ENCODE results near the gene PTPRN2.
"Not testable (repeated sequence)": the region's sequence is repeated elsewhere in the genome, so short reads cannot be mapped to it uniquely, and the experiment has no call there.

PTPRN2 gene

GRCh38 chr7:158289231-158289630 is 298.4 kb downstream of the PTPRN2 start:
- no peak for DNase-seq

GRCh38 chr7:158286210-158286609 is 301.4 kb downstream of the PTPRN2 start:
- no peak for DNase-seq

GRCh38 chr7:158285383-158285770 is 302.2 kb downstream of the PTPRN2 start:
- DNase-seq, result no peak

- DNase-seq, result no peak
These were observed 302.8 kb downstream of the PTPRN2 start for GRCh38 chr7:158284617-158285382.

GRCh38 chr7:158284121-158284520 is 303.5 kb downstream of the PTPRN2 start:
- no peak for DNase-seq

- no peak for DNase-seq
These were observed 304.3 kb downstream of the PTPRN2 start for GRCh38 chr7:158283016-158283974.

- DNase-seq, result no peak
These were observed 305.1 kb downstream of the PTPRN2 start for GRCh38 chr7:158282461-158283001.

- no peak for DNase-seq
These were observed 306.2 kb downstream of the PTPRN2 start for GRCh38 chr7:158281441-158281840.

- no peak for DNase-seq
These were observed 307.0 kb downstream of the PTPRN2 start for GRCh38 chr7:158280448-158281144.

GRCh38 chr7:158279539-158280447 is 307.8 kb downstream of the PTPRN2 start:
- no peak for DNase-seq

- DNase-seq, result no peak
These were observed 308.8 kb downstream of the PTPRN2 start for GRCh38 chr7:158278745-158279320.

- no peak for DNase-seq
These were observed 310.1 kb downstream of the PTPRN2 start for GRCh38 chr7:158277219-158278141.

GRCh38 chr7:158276414-158277218 is 311.0 kb downstream of the PTPRN2 start:
- no peak for DNase-seq

GRCh38 chr7:158275711-158276413 is 311.8 kb downstream of the PTPRN2 start:
- no peak for DNase-seq

- no peak for DNase-seq
These were observed 312.6 kb downstream of the PTPRN2 start for GRCh38 chr7:158274996-158275395.

- no peak for DNase-seq
These were observed 313.2 kb downstream of the PTPRN2 start for GRCh38 chr7:158274404-158274811.

GRCh38 chr7:158273756-158274342 is 313.8 kb downstream of the PTPRN2 start:
- not testable (repeated sequence) for DNase-seq

GRCh38 chr7:158273138-158273651 is 314.4 kb downstream of the PTPRN2 start:
- no peak for DNase-seq

Data from fibroblast of upper back skin (primary cell).